ENCODE measurements around the gene DDB1.

DDB1 gene

GRCh38 chr11:61334434-61335354 lies 1.8 kb upstream of the DDB1 start:
- no peak for DNase-seq

- DNase-seq, result no peak
Measured at GRCh38 chr11:61333550-61334433, 887 bp upstream of the DDB1 start.

- DNase-seq, result no peak
Measured at GRCh38 chr11:61332281-61332796, 566 bp downstream of the DDB1 start.

- no peak for DNase-seq
Measured at GRCh38 chr11:61331651-61332050, 1.3 kb downstream of the DDB1 start.

GRCh38 chr11:61329871-61330270 lies 3.0 kb downstream of the DDB1 start:
- DNase-seq, result no peak

- no peak for DNase-seq
Measured at GRCh38 chr11:61328351-61328750, 4.6 kb downstream of the DDB1 start.

- DNase-seq, result no peak
Measured at GRCh38 chr11:61327669-61328071, 5.2 kb downstream of the DDB1 start.

- no peak for DNase-seq
Measured at GRCh38 chr11:61325649-61326414, 7.1 kb downstream of the DDB1 start.

- no peak for DNase-seq
Measured at GRCh38 chr11:61315260-61315659, 17.6 kb downstream of the DDB1 start.

GRCh38 chr11:61310749-61311148 lies 22.2 kb downstream of the DDB1 start:
- DNase-seq, result no peak

GRCh38 chr11:61309739-61310138 lies 23.2 kb downstream of the DDB1 start:
- no peak for DNase-seq

- DNase-seq, result no peak
Measured at GRCh38 chr11:61309141-61309540, 23.8 kb downstream of the DDB1 start.

GRCh38 chr11:61307354-61307753 lies 25.6 kb downstream of the DDB1 start:
- no peak for DNase-seq

- no peak for DNase-seq
Measured at GRCh38 chr11:61306221-61306620, 26.7 kb downstream of the DDB1 start.

- no peak for DNase-seq
Measured at GRCh38 chr11:61305417-61305816, 27.5 kb downstream of the DDB1 start.

- DNase-seq, result no peak
Measured at GRCh38 chr11:61303725-61304124, 29.2 kb downstream of the DDB1 start.

GRCh38 chr11:61302550-61302949 lies 30.4 kb downstream of the DDB1 start:
- DNase-seq, result no peak

- DNase-seq, result no peak
Measured at GRCh38 chr11:61298663-61299244, 34.2 kb downstream of the DDB1 start.

- DNase-seq, result no peak
Measured at GRCh38 chr11:61297746-61298145, 35.2 kb downstream of the DDB1 start.

- DNase-seq, result no peak
Measured at GRCh38 chr11:61297341-61297740, 35.6 kb downstream of the DDB1 start.

- DNase-seq, result no peak
Measured at GRCh38 chr11:61295596-61295926, 37.3 kb downstream of the DDB1 start.

Data from stimulated activated naive CD4-positive, alpha-beta T cell treated with Interleukin-2 at 50 U/mL for 16 hours (primary cell).